ENCODE measurements around the gene UBTF. TPM values are rescaled to one million over a fixed set of nuclear protein-coding genes. Genes with fewer than 3 reads are reported as not detected.

Gene UBTF
- total and polyA plus RNA-seq, 2 of the 8 experiments (the other 6 are each of a cell fraction or from before 2014, with no cell fraction given), result 14.7 to 106 TPM

DNA sequence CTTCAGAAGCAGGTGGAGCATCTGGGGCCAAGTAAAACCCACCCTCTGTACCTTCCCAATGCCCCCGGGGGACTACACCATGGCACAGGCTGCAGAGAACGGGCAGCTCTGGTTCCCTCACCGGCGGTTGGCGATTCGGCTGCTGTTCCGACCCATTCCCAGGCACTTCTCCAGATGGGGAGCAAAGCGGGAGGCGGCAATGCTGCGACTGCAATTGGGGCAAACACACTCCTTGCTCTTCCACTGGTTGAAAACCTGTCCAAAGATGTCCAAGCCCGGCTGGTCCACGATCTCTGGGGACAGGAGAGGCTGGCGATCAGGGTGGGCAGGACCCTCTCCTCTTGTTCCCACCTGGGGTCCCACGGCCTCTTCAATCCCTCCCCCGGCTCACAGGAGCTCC, 22.4 kb downstream of the UBTF start (continued):
- TF ChIP-seq, protein P1, sequence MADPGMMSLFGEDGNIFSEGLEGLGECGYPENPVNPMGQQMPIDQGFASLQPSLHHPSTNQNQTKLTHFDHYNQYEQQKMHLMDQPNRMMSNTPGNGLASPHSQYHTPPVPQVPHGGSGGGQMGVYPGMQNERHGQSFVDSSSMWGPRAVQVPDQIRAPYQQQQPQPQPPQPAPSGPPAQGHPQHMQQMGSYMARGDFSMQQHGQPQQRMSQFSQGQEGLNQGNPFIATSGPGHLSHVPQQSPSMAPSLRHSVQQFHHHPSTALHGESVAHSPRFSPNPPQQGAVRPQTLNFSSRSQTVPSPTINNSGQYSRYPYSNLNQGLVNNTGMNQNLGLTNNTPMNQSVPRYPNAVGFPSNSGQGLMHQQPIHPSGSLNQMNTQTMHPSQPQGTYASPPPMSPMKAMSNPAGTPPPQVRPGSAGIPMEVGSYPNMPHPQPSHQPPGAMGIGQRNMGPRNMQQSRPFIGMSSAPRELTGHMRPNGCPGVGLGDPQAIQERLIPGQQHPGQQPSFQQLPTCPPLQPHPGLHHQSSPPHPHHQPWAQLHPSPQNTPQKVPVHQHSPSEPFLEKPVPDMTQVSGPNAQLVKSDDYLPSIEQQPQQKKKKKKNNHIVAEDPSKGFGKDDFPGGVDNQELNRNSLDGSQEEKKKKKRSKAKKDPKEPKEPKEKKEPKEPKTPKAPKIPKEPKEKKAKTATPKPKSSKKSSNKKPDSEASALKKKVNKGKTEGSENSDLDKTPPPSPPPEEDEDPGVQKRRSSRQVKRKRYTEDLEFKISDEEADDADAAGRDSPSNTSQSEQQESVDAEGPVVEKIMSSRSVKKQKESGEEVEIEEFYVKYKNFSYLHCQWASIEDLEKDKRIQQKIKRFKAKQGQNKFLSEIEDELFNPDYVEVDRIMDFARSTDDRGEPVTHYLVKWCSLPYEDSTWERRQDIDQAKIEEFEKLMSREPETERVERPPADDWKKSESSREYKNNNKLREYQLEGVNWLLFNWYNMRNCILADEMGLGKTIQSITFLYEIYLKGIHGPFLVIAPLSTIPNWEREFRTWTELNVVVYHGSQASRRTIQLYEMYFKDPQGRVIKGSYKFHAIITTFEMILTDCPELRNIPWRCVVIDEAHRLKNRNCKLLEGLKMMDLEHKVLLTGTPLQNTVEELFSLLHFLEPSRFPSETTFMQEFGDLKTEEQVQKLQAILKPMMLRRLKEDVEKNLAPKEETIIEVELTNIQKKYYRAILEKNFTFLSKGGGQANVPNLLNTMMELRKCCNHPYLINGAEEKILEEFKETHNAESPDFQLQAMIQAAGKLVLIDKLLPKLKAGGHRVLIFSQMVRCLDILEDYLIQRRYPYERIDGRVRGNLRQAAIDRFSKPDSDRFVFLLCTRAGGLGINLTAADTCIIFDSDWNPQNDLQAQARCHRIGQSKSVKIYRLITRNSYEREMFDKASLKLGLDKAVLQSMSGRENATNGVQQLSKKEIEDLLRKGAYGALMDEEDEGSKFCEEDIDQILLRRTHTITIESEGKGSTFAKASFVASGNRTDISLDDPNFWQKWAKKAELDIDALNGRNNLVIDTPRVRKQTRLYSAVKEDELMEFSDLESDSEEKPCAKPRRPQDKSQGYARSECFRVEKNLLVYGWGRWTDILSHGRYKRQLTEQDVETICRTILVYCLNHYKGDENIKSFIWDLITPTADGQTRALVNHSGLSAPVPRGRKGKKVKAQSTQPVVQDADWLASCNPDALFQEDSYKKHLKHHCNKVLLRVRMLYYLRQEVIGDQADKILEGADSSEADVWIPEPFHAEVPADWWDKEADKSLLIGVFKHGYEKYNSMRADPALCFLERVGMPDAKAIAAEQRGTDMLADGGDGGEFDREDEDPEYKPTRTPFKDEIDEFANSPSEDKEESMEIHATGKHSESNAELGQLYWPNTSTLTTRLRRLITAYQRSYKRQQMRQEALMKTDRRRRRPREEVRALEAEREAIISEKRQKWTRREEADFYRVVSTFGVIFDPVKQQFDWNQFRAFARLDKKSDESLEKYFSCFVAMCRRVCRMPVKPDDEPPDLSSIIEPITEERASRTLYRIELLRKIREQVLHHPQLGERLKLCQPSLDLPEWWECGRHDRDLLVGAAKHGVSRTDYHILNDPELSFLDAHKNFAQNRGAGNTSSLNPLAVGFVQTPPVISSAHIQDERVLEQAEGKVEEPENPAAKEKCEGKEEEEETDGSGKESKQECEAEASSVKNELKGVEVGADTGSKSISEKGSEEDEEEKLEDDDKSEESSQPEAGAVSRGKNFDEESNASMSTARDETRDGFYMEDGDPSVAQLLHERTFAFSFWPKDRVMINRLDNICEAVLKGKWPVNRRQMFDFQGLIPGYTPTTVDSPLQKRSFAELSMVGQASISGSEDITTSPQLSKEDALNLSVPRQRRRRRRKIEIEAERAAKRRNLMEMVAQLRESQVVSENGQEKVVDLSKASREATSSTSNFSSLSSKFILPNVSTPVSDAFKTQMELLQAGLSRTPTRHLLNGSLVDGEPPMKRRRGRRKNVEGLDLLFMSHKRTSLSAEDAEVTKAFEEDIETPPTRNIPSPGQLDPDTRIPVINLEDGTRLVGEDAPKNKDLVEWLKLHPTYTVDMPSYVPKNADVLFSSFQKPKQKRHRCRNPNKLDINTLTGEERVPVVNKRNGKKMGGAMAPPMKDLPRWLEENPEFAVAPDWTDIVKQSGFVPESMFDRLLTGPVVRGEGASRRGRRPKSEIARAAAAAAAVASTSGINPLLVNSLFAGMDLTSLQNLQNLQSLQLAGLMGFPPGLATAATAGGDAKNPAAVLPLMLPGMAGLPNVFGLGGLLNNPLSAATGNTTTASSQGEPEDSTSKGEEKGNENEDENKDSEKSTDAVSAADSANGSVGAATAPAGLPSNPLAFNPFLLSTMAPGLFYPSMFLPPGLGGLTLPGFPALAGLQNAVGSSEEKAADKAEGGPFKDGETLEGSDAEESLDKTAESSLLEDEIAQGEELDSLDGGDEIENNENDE (IDR thresholded peaks at IDR 0.05; ENCODE audit: insufficient replicate concordance, low read length), result no peak
